HG02970 (cell line): ENCODE data around the gene SEPTIN14.
"Not testable (repeated sequence)": the region's sequence is repeated elsewhere in the genome, so short reads cannot be mapped to it uniquely, and the experiment has no call there.

Experiments
- ATAC-seq: cut with Tn5 transposase; IDR thresholded peaks from one replicate; pipeline ENCODE4 v1.9.1; 2021; ENCODE audit warnings: mild to moderate bottlenecking, moderate library complexity, moderate number of reproducible peaks; ENCODE audit not compliant: unreplicated experiment, low FRiP score

SEPTIN14 gene

GRCh38 chr7:55862652-55863051 lies at the start of gene SEPTIN14:
Gene SEPTIN14 (minus strand): TSS chr7:55862752. CDS start chr7:55861996, 756 bp downstream.
- not testable (repeated sequence) for ATAC-seq

- ATAC-seq, result no peak
Observed at GRCh38 chr7:55903985-55904759, 41.6 kb upstream of the SEPTIN14 start.

GRCh38 chr7:55901059-55901458 lies 38.5 kb upstream of the SEPTIN14 start:
- ATAC-seq, result not testable (repeated sequence)

- ATAC-seq, result no peak
Observed at GRCh38 chr7:55898287-55898686, 35.7 kb upstream of the SEPTIN14 start.

- no peak for ATAC-seq
Observed at GRCh38 chr7:55895021-55895420, 32.5 kb upstream of the SEPTIN14 start.

GRCh38 chr7:55893940-55894339 lies 31.4 kb upstream of the SEPTIN14 start:
- ATAC-seq, result no peak

- not testable (repeated sequence) for ATAC-seq
Observed at GRCh38 chr7:55888378-55888777, 25.8 kb upstream of the SEPTIN14 start.

GRCh38 chr7:55887821-55888247 lies 25.3 kb upstream of the SEPTIN14 start:
- ATAC-seq, result no peak

GRCh38 chr7:55884321-55884720 lies 21.8 kb upstream of the SEPTIN14 start:
- ATAC-seq, result no peak

- ATAC-seq, result no peak
Observed at GRCh38 chr7:55878691-55879090, 16.1 kb upstream of the SEPTIN14 start.

GRCh38 chr7:55877308-55877707 lies 14.8 kb upstream of the SEPTIN14 start:
- no peak for ATAC-seq

GRCh38 chr7:55873765-55874164 lies 11.2 kb upstream of the SEPTIN14 start:
- ATAC-seq, result no peak

GRCh38 chr7:55871932-55872485 lies 9.5 kb upstream of the SEPTIN14 start:
- no peak for ATAC-seq

- ATAC-seq, result not testable (repeated sequence)
Observed at GRCh38 chr7:55868989-55869388, 6.4 kb upstream of the SEPTIN14 start.

- not testable (repeated sequence) for ATAC-seq
Observed at GRCh38 chr7:55845164-55845563, 17.4 kb downstream of the SEPTIN14 start.

- ATAC-seq, result no peak
Observed at GRCh38 chr7:55838595-55838994, 24.0 kb downstream of the SEPTIN14 start.

GRCh38 chr7:55827577-55827976 lies 35.0 kb downstream of the SEPTIN14 start:
- no peak for ATAC-seq

- no peak for ATAC-seq
Observed at GRCh38 chr7:55818686-55819085, 43.9 kb downstream of the SEPTIN14 start.

GRCh38 chr7:55797260-55797659 lies 65.3 kb downstream of the SEPTIN14 start:
- ATAC-seq, result not testable (repeated sequence)

GRCh38 chr7:55794527-55794926 lies 68.0 kb downstream of the SEPTIN14 start:
- no peak for ATAC-seq

- ATAC-seq, result no peak
Observed at GRCh38 chr7:55792048-55792447, 70.5 kb downstream of the SEPTIN14 start.

GRCh38 chr7:55787796-55788195 lies 74.8 kb downstream of the SEPTIN14 start:
- no peak for ATAC-seq
